Hepatocyte (in vitro differentiated cells): Measurements from ENCODE around the gene SEC14L6.
"Not testable (repeated sequence)": the region's sequence is repeated elsewhere in the genome, so short reads cannot be mapped to it uniquely, and the experiment has no call there.

ENCODE experiments used
- EZH2 ChIP-seq: fragments of 200-600 bp; sonication (generic); IDR thresholded peaks from 2 replicates; pipeline ENCODE4 v1.6.1; 2016; ENCODE audit warnings: antibody characterized with exemption, mild to moderate bottlenecking, borderline replicate concordance
- TF ChIP-seq, protein P1 (sequence below): fragments of 200-600 bp; sonication (generic); IDR thresholded peaks from 2 replicates; pipeline ENCODE4 v1.5.1; 2016; ENCODE audit warnings: antibody characterized with exemption, mild to moderate bottlenecking; ENCODE audit not compliant: poor library complexity

DNA sequence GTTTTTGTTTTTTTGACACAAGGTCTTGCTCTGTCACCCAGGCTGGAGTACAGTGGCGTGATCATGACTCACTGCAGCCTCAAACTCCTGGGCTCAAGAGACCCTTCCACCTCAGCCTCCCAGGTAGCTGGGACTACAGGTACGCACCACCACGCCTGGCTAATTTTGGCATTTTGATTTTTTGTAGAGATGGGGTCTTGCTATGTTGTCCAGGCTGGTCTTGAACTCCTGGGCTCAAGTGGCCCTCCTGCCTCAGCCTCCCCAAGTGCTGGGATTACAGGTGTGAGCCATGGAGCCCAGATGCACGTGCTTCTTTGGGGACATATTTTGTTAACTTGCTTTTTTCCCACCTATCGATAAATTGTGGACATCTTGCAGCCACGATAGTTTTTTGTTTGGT, 20.7 kb upstream of the SEC14L6 start:
- TF ChIP-seq, protein P1, sequence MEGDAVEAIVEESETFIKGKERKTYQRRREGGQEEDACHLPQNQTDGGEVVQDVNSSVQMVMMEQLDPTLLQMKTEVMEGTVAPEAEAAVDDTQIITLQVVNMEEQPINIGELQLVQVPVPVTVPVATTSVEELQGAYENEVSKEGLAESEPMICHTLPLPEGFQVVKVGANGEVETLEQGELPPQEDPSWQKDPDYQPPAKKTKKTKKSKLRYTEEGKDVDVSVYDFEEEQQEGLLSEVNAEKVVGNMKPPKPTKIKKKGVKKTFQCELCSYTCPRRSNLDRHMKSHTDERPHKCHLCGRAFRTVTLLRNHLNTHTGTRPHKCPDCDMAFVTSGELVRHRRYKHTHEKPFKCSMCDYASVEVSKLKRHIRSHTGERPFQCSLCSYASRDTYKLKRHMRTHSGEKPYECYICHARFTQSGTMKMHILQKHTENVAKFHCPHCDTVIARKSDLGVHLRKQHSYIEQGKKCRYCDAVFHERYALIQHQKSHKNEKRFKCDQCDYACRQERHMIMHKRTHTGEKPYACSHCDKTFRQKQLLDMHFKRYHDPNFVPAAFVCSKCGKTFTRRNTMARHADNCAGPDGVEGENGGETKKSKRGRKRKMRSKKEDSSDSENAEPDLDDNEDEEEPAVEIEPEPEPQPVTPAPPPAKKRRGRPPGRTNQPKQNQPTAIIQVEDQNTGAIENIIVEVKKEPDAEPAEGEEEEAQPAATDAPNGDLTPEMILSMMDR = not testable (repeated sequence)
- TF ChIP-seq EZH2 = not testable (repeated sequence)
